Fibroblast of skin of abdomen (primary cell): ENCODE results near the gene USP24.

Source experiments
- DNase-seq: peaks from one replicate; pipeline ENCODE4 v3.0.0-alpha.2; 2013

USP24 gene

GRCh38 chr1:55107101-55107500, 108.1 kb downstream of the USP24 start:
- DNase-seq: no peak

DNA sequence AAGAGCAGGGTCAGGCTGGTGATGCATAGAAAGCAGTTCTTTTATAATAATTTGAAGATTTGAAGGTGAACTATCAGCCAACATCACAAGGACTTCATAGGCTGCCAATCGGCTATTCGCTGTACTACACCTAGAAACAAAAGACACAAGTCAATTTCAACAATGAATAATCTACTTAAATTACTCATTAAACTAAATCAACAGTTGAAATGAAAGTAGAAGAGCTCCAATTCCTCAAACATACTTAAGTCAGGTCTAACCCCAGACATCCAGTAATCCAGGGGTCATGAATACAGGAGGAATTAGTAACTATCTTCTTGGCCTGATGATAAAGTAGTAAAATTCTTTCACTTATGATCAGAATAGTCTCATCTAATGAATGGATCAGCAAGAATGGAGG, 111.3 kb downstream of the USP24 start:
- DNase-seq: no peak

GRCh38 chr1:55095095-55095494, 120.1 kb downstream of the USP24 start:
- no peak for DNase-seq

- DNase-seq: no peak
These were observed 122.7 kb downstream of the USP24 start for GRCh38 chr1:55092475-55092874.

DNA sequence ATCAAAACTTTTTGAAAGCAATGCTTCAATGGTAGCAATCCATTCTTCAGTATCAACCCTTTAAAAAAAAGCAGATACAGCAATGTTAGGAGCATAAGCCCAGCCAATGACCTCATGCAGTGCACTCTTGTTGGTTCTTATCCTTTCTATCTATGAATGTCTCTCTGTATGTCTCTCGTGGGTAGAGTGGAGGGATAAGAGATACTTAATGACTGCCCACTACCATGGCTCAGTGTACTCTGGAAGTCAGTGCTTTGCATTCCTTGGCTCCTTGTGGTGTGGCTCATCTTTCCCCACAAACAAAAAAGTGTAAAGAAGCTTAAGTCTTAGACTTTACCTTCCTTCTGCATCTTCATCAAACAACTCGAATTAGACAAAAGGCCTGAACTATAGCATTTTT, 125.5 kb downstream of the USP24 start:
- peak; percentile 3 for DNase-seq

DNA sequence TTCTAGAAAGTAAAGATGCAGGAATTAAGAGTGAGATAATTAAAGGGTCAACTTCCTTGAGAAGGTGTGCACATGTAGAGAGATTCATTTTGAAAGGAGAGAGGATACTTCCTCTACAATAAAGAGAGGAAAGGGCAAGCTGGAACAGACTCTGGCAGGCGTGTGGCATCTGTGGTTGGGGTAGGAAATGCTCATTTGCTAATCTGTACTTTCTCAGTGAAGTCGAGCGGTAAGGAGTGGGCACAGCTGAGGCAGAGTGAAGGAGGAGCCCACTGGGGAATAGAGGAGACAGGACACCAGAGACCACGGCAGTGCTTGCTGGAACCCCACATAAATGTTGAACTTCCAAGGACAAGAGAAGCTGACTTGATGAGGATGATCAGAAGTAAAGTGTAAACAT, 126.8 kb downstream of the USP24 start:
- no peak for DNase-seq

- no peak for DNase-seq
These were observed 127.7 kb downstream of the USP24 start for GRCh38 chr1:55087439-55087838.

DNA sequence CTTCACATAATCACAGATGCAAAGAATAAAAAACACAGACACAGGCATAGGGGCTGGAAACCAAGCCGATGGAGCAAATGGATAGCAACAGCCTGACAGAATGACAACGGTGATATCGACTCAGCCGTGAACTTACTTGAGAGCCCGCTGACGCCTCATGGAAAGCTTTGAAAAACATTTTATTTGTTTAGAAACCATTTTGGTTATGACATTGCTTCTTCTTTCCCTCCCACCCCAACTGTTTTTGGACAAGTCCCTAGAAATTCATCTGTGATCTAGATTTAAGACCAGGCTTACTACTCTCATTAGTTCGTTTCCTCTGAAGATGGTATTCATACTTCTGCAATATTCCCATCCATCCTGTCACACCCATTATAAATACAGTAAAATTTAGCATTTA, 130.9 kb downstream of the USP24 start:
- DNase-seq: no peak

- DNase-seq: no peak
These were observed 133.3 kb downstream of the USP24 start for GRCh38 chr1:55081905-55082296.

- peak; percentile 72 for DNase-seq
These were observed 133.8 kb downstream of the USP24 start for GRCh38 chr1:55081188-55081904.

GRCh38 chr1:55079651-55080050, 135.5 kb downstream of the USP24 start:
- no peak for DNase-seq

- no peak for DNase-seq
These were observed 136.7 kb downstream of the USP24 start for GRCh38 chr1:55078470-55078869.

DNA sequence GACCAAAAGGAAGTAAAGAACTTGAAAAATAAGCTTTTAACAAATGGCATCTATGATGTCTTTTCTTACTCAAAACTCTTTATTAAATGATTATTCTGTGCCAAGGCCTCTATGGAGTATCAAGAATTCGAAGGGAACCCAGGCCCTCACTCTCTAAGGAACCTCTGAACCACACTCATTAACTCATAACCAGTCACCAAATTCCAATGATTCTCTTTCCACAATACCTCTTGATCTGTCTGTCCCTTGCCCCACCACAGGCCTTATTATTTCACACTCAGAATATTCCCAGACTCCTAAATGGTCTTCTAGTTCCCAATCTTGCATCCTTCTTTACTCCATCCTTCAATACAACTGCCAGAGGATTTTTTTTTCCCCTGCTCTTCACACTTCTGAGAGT, 138.8 kb downstream of the USP24 start:
- DNase-seq: no peak

- DNase-seq: no peak
These were observed 140.7 kb downstream of the USP24 start for GRCh38 chr1:55074455-55074854.

DNA sequence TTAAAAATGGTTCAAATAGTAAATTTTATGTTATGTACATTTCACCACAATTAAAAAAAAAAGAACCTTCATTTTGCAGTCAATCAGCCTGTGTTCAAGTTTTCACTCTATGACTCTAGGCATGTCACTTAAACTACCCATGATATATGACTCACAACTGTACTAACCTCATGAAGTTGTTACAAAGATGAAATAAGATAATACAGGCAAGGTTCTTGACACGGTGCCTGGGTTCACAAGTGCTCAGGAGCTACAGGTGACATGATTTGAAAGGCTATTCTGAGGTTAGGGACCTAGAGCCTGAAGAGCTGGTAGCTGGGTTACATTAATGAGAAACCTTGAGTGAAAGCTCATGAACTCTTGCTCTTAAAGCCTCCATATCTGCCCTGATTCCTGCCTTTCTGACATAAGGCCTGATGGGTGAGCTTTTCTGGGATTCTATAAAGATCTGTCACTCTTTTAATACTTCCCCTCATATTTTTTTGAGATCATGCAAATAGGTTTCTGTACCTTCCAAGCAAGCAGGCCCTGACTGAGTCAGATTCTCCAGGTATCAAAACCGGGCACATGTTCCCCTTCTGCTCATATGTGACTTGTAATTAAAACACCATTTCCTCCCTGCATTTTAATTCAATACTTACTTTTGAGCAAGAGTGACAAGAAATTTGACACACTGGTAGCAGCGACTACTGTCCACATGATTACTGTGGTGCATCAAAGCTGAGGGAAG, 141.8 kb downstream of the USP24 start:
- DNase-seq: no peak

- peak; percentile 38 for DNase-seq
These were observed 143.7 kb downstream of the USP24 start for GRCh38 chr1:55071477-55071876.

GRCh38 chr1:55070293-55071164, 144.6 kb downstream of the USP24 start:
- no peak for DNase-seq

DNA sequence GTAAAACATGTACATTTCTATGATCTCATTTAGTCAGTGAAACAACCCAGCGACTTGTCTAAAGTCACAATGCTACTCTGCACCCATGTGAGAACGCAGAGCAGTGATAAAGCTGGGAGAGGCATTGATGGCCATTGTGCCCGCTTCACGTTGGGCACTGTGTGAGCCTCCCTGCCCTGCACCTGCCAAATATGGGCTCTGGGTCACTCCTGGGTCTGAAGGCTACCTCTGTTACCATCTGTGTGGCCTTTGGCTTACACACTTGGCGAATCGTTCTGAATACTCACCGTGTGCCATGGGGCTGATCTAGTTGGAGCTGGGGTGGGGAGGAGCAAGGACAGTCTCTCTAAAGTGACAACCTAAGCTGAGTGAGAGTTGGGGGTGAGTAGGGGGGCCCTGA, 145.9 kb downstream of the USP24 start:
- DNase-seq: no peak

- DNase-seq: no peak
These were observed 146.5 kb downstream of the USP24 start for GRCh38 chr1:55068638-55069037.

- no peak for DNase-seq
These were observed 147.2 kb downstream of the USP24 start for GRCh38 chr1:55067914-55068313.

- DNase-seq: no peak
These were observed 148.0 kb downstream of the USP24 start for GRCh38 chr1:55067022-55067778.

GRCh38 chr1:55065648-55066047, 149.5 kb downstream of the USP24 start:
- DNase-seq: no peak

DNA sequence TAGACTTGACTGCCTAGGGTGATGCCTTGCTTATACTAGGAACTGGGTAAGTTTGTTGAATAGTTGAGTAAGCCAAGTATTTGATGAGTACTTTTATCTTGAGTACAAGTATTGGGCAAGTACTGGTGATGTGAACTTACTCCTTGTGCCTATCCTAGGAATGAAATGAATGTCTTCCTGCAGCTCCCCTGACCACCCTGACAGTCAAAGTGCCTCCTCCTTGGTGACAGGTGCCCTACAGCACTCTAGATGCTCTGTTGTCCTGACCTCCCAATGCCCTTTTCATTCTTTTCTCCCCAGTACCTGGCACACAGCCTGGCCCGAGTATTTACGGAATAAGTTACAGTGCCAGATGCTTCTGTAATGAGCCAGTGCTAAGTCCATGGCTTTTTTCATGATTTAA, 150.3 kb downstream of the USP24 start:
- DNase-seq: peak; percentile 31
